DMS79 (cell line): ENCODE measurements around the gene CEP170.

Experiments
- DNase-seq: peaks from one replicate; lab custom pipeline; 2025; lab: John Stamatoyannopoulos, UW

The CEP170 gene

DNA sequence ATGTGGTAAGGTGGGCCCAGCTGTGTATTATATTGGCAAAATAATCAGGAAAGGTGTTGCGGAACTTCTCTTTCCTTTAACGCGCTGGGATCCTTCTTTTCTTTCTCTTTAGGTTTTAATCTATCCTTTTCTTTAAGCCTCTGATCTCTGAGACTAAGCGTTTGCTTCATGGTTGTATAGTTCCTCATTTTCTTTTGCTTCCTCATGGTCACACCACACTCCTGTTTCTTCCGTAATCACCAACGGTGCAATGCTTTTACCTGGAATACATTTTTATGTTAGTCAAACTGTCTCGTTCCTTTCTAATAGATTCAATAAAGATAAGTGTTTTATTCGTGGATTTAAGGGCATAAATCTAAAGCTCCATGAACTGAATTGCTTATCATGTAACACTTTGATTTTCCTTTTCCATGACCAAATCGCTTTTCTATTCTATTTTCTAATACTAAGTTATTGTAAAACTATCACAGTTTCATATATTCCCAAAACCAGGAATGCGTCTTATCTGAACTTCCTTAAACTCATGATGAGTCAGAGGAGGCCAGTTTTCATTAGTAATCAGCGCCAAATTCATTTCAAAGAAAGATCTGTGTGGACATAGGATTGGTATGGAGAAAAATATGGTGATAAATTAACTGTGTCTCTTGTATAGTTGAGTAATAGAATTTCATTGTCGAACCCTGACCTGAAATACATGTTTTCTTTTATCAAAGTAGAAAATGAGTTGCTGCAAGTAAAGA is 13.0 kb upstream of the CEP170 start:
- no peak for DNase-seq

DNA sequence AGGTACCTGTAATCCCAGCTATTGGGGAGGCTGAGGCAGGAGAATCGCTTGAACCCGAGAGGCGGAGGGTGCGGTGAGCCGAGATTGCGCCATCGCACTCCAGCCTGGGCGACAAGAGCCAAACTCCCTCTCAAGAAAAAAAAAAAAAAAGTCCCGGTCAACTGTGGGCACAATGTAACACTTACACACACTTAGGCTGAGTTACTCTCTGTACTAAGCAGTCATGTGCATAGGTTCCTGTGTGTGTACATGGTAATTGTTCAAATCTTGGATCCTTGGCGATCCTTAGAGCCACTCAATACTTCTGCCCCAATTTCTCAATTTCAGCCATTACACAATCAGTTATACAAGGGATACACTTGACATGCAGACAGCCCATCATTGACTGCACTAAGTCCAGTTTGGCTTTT is 12.4 kb upstream of the CEP170 start:
- DNase-seq: no peak

DNA sequence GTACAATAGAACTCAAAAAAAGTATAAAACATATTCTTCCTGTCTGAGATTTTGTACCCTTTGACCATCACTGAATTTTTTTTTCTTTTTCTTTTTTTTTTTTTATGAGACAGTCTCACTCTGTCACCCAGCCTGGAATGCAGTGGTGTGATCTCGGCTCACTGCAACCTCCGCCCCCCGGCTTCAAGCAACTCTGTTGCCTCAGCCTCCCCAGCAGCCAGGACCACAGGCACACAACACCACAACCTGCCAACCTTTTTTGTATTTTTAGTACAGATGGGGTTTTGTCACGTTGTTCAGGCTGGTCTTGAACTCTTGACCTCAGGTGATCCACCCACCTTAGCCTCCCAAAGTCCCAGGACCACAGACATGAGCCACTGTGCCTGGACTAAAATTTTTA is 11.2 kb upstream of the CEP170 start:
- DNase-seq: no peak

DNA sequence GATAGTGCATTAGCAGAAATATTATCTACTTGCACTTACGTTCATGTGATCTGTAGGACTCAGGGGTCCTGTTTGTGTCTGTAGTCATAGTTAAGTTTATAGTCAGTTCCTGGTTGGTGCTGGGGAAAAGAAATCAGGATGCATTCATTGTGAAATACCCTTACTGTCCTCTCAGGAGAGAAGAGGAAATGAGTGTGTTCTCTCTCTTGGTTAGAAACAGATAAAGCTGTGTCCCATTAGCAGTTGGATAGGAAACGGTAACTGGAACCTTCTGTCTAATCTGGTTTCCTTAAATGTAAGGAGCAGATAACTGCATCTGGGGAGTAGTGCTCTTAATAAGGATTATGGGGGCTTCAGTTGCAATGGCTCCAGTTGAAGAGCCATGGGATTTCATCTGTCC is 9.6 kb upstream of the CEP170 start:
- DNase-seq: no peak

DNA sequence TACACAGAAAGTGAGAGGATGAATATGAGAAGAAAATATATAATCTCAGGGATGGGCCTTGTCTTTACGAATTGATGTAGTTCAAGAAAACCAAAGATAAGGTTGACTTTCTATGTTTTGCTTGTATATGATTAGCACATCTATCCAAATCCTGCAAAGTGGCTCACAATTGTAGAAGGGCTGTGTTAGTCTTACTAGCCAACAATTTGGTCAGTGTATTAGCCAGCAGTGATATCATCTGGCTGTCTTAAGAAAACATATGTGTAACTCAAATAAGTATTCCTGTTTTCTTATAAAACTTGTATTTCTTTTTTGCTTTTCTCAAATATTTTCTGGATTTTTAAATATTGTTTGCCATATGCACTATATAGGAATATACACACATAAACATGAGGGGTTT is 6.3 kb upstream of the CEP170 start:
- no peak for DNase-seq

DNA sequence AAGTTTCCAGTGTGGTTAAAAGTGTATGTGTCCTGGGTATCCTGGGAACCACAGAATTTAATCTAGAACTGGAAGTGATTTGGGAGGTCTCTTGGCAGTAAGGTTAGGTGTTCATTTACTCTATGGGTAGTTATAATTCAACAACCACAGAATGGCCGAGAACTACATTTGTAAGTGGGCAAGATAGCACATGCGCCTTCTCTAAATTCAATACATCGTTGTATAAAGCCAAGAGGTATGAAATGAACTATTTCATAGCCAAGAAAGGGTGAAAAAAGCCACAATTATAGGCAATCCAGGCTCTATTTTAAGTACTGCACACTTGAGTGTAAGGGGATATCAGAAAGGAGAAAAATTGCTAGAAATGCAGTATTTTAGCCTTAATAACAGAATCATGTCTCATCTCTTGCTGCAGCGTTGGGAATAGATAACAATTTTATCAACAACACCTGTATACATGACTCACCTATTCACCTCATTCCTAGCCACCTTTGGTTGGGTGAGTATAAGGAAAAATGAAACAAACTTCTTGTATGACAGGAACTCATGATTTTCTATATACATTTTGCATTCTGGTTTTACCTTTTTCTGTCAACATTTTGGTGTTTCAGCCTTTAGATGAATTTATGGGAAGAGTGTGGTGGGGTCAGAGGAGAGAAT is 5.3 kb upstream of the CEP170 start:
- no peak for DNase-seq

DNA sequence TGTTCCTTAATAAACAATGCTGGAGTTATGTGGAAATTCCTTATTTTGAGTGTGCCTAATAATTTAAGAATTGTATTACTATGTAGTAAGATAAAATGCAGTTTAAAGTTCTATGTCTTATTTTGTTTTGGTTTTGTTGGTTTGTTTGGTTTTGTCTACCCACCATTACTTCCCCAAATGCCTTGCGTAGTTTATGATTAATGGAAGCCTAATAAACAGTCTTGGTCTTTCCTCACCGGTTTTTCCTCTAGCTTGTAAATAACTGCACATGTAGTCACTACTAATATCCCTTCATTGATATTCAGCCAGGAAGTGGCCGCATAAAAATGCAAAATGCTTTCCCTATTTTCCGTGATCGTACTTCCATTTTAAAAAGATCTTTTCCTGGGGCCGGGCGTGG is 3.6 kb upstream of the CEP170 start:
- DNase-seq: no peak

DNA sequence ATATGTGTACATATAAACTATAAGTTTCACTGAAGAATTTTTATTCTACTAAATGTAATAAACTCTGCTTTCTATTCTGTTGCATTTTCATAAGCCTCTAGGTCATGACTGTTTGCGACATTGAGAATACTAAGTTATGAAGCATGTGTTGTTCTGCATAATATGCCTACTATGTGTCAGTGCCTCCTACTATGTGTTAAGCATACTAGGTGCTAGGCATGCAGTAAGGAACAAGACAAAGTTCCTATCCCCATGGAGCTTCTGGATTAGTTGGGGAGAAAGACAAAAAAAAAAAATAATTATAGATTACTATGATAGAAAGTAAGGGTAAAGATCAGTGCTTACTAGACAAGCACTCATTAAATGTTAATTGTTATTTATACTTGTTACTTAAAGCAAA is 2.1 kb upstream of the CEP170 start:
- DNase-seq: no peak

DNA sequence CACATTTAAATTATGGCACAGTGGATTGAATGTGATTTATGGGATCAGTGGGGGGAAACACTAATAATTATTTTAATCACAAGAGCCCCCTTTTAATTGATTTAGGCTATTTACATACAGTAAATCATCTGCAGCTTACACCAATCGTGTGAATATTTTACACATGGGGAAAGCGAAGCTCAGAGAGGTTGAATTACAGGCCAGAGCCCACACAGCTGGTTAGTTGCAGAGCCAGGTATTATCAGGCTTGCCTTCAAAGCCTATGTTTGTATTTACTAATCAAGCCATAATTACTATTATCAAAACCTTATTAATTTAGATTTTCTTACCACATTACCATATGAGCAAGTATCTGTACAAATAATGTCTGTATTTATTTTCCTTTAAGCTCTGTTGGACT is 1.5 kb upstream of the CEP170 start:
- no peak for DNase-seq

DNA sequence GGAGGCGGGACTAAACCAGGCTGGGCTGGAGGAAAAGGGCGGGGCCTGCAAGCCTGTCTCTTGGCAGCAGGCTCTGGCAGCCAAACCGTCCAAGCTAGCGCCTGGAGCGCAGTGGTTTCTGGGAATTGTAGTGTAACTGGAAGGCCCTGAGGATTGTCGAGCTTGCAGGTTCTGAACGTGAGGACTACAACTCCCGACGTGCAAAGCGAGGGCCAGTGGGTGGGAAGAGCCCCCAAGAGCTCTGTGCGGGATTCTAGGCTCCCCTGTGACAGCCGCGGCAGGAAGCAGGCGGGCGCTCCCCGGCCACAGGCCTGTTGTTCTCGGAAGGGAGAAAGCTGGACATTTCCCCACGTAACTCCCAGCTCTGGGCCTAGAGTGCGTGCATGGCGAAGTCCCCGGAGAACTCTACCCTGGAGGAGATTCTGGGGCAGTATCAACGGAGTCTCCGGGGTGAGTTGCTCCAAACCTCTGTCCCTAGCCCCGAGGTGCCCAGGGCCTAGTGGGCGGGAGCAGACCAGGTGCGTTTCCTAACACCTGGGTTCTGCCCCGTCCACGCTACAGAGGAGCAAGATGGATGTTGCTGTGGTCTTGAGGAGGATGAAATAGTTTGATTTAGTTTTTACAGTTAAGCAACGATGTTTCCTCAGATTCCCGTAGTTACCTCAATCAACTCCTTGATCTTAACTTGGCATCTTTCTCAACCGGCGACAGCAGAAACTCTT is 871 bp upstream of the CEP170 start, which contains the start of gene SDCCAG8:
Gene SDCCAG8, plus strand, starts transcription at position 251 of the 722 bp plus-strand sequence. Its CDS starts 133 bp downstream, at position 384.
- DNase-seq: peak; percentile 98

DNA sequence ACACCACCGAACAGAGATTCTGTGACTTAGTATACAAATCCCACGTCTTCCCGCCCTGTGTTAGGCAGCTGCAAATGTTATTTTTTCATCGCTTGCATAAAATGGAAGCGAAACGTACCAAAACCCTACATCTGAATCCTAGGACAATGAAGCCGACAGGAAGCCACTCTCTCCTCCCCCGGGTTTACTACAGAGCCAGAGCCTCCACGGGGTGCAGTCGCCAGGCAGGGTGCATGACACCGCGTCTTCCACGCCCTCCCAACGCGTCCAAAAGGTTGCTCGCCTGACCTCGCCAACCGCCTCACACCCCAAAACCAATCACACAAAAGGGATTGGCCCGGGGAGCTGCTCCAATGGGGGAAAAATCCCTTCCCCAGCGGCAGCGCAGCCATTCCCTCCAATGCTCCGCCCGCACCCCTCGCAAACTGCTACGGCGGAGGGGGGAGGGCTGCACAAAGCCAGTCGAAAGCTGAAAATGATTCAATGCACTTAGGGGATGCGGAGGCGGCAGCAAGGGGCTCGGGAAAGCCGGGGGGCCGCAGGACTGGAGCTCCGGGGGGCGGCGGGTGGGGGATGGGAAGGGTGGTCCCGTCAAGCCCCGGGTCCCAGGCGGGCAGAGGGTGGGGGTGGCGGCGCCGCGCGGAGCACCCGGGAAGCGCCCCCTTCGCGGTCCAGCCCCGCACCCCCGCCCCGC is 701 bp downstream of the CEP170 start:
- DNase-seq: peak; percentile 41

DNA sequence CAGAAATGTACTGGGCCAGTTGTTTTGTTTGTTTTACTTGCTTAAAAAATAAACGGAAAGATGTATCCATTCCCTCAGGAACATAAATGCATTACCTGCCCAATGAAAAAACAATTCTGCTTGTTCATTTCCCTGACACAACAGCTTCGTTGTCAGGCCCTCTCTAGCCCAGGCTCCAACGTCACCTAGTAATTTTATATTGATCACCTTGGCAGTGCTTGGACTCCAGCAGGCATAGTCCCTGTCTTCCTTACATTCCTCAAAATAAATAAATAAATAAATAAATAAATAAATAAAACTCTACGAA is 1.2 kb downstream of the CEP170 start:
- DNase-seq: no peak

DNA sequence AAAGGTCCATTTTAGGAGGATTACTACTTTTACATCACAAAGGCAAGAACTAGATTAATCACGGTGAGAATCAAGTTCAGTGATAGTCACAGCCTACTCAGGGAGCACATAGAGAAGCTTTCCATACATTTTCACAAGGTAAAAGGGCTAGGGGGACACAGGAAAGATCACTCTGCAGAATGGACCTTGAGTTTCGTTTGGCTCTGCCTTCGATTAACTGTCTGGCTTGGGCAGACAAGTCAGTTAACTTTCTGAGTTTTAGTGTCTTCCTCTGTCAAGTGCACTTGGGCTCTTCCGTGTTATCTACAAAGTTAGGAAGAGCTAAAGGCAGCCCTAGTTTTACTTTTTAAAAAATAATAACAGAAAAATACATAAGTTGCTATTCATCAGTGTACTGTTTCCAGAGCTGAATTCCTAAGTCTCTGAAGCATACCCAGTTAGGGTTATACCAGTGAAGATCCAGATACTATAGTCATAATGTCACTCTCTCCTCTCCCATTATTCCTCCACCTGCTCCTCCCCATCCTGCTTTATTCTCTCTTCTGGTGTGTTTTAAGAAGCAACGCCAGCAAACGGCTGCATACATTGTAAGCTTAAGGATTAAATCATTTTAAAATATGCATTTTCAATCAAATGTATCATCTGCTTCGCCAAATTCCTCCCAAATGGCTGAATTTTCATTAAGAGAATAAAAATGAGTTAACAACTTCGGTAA is 1.7 kb downstream of the CEP170 start:
- no peak for DNase-seq

DNA sequence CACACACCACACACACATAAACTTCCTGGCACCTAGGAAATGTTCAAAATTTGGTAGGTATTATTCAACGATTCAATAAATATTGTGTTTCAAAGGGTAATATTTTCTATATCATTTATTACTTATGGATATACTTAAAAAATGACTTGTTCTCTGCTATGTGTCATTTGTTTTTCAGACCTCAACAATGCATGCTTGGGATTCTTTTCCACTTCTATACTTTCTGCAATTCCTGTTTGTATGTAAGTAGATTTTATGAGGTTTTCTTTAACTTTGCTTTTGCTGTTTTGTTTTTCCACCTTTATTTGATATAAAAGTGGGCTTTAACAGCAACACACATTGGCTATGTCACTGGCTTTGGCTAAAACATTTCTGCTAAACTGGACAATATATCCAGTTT is 3.5 kb downstream of the CEP170 start:
- no peak for DNase-seq

DNA sequence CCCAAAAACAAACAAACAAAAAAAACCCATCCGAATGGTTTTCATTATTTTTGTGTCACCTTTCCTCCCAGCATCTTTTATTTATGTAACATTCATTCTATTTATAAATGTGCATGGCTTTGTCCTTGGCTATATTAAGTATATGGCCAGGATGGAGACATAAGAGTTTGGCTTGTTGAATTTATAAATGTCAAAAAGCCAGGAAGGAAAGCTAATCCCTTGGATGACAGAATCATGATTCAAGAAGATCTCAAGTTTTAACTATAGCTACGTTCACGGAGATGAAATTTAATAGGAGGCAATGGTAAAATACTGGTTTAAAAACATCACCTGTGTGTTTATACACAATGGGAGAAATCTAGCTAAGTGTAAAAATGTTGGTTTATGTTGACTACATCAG is 5.0 kb downstream of the CEP170 start:
- DNase-seq: no peak

DNA sequence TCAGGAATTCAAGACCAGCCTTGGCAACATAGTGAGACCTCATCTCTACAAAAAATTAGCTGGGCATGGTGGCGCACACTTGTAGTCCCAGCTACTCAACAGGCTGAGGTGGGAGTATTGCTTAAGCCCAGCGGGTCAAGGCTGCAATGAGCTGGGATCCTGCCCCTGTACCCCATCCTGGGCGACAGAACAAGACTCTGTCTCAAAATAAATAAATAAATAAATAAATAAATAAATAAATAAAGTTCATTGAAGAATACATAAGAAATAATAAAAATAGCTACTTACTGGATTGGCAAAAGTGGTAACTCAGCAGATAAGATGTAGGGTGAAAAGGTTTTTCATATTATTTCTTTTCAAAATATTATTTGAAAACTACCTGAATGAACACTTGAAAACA is 5.9 kb downstream of the CEP170 start:
- DNase-seq: no peak

DNA sequence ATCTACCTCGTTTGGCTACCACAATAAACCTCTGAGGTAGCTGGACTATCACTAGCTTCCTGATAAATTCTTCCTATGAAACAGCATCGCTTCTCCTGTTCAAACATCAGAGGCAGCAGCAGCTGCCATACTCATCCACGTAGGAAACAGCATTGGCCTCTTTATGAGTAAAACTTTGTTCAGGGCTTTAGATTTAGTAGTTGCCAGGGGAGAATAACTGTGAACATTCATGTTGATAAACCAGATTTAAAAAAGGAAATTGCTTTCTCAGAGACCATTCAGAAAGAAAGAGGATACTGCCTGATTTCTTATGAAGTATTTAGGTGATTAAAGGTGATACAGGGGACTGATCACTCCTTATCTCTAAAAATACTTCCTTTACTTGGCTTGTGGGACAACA is 7.2 kb downstream of the CEP170 start:
- no peak for DNase-seq

DNA sequence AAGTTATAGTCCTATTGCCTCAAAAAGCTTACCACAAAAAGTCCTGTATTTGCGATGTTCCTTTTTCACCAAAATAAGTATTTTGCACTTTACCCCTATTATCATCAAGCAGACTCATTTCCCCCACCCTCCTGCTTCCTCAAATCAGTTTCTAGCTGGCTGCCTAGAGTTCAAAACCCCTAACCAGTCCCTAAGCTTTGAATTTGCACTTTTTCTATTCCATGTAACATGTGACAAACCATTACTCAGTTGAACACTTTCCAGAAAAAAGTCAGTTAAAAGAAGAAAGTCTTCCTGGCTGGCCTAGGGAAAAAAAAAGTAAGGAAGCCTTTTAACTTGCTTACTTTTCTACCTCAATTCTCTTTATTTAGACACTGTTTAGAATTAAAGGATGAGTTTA is 8.2 kb downstream of the CEP170 start:
- no peak for DNase-seq

DNA sequence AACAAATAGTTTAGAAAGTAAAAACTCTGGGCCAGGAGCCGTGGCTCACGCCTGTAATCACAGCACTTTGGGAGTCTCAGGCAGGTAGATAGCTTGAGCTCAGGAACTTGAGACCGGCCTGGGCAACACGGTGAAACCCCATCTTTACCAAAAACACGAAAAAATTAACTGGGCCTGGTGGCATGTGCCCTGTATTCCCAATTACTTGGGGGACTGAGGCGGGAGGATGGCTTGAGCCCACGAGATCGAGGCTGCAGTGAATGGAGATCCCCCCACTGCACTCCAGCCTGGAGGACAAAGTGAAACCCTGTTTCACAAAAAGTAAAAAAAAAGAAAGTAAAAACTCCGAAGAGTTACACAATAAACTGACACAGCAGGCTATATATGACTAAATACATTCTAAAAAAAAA is 10.6 kb downstream of the CEP170 start:
- DNase-seq: no peak

DNA sequence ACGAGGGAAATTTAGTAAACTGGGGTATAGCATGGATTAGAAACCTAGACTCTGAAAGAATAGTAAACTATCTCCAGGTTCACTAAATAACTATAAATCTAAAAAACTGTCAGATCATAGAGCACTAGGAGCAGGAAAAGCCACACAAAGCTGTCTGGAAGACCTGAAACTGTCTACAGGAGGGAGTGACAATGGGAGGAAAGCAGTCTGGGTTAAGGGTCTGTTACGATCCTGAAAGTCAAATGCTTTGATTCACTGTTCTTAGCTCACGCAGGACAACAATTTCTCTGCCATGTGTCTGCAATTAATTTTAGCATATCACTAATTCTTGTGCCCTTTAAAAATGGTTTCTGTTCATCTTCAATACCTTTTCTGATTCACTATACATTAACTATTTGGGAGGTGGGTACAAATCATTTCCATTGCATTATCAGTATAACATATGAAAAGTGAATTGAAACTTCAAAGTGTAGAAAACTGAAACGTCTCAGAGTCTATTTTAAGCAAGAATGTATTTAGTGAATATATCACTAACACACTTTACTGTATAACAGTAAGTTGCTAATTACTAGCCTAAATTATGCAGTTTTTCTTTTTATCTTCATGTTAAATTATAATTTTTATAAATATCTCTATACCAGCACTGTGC is 18.4 kb downstream of the CEP170 start:
- no peak for DNase-seq

DNA sequence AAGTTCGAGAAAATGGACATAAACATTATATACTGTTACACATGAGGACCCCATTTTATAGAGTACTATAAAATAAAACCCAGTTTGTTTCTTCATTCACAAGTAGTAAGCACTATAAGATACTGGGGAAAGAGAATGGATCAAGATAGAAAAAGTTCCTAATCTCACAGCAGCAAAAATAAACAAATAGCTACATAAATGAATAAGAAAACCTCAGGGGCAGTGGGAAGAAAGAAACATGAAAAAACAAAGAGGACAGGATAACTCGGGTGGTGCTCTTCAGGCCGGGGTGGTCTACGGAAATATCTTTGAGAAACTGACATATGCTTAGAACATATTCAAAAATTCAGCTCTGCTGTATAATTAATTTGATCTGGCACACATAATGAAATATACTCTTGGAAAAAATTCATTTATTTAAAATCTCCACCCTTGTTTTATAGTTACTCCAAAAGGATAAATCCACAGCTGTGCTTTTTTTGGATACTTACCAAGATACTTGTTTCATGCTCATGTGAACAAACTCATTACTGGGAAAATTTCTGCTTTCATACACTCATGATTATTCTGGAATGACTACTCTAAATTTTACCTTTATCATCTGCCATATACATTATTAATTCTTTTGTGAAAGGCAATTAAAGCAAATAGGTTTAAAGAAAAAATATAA is 20.0 kb downstream of the CEP170 start:
- DNase-seq: peak; percentile 10
